Natural killer cell (primary cell): ENCODE data around the gene SEC61B. TPM values are rescaled to one million over a fixed set of nuclear protein-coding genes. Genes with fewer than 3 reads are reported as not detected.

Experiments used
- ATAC-seq, 3 donors: fragments of 150-1000 bp in 2 of 3; fragments of 200-7000 bp in 1 of 3; cut with Tn5 transposase; 1 replicate in 1 of 3; 2 replicates in 2 of 3; pipeline ENCODE4 v1.10.0; 2021; ENCODE audit warnings: mild to moderate bottlenecking in 2 of 3, moderate library complexity in 2 of 3
- DNase-seq, 2 donors: peaks; one replicate each; pipeline versions ENCODE4 v3.0.0 to v3.0.0-alpha.2; 2013 to 2021; ENCODE audit warnings: mixed read lengths in 1 of 2
- H3K27ac ChIP-seq: one replicate; pipeline ENCODE4 v1.5.1; 2013; ENCODE audit warnings: mild to moderate bottlenecking, low read length
- H3K27me3 ChIP-seq: one replicate; pipeline ENCODE4 v1.6.1; 2013; ENCODE audit warnings: low read length; ENCODE audit not compliant: control insufficient read depth, insufficient read depth
- H3K36me3 ChIP-seq: one replicate; pipeline ENCODE4 v1.6.1; 2013; ENCODE audit warnings: low read length; ENCODE audit not compliant: control insufficient read depth, insufficient read depth
- H3K4me1 ChIP-seq: one replicate; pipeline ENCODE4 v1.6.1; 2013; ENCODE audit warnings: low read length; ENCODE audit not compliant: control insufficient read depth, insufficient read depth
- H3K4me3 ChIP-seq: one replicate; pipeline ENCODE4 v1.5.1; 2013; ENCODE audit warnings: low read length
- H3K9me3 ChIP-seq: one replicate; pipeline ENCODE4 v1.6.1; 2013; ENCODE audit warnings: low read length; ENCODE audit not compliant: control insufficient read depth, insufficient read depth
- H3K27ac Mint-ChIP-seq, 2 donors: one replicate each; pipeline ENCODE4 v1.8.0; 2022; ENCODE audit warnings: mild to moderate bottlenecking in 2 of 2, mixed read lengths in 2 of 2, moderate library complexity in 1 of 2
- H3K27me3 Mint-ChIP-seq, 2 donors: one replicate each; pipeline ENCODE4 v1.8.0; 2022; ENCODE audit warnings: low read depth in 2 of 2, mixed read lengths in 2 of 2
- H3K36me3 Mint-ChIP-seq: one replicate; pipeline ENCODE4 v1.8.0; 2022; ENCODE audit warnings: mixed read lengths
- H3K4me1 Mint-ChIP-seq, 2 donors: one replicate each; pipeline ENCODE4 v1.8.0; 2022; ENCODE audit warnings: mixed read lengths in 2 of 2
- H3K4me3 Mint-ChIP-seq: one replicate; pipeline ENCODE4 v1.8.0; 2022; ENCODE audit warnings: mild to moderate bottlenecking, moderate library complexity, mixed read lengths
- H3K9me3 Mint-ChIP-seq, 2 donors: one replicate each; pipeline ENCODE4 v1.8.0; 2022; ENCODE audit warnings: mixed read lengths in 2 of 2
- WGBS: methylation state at CpG from one replicate; pipeline ENCODE4 v1.1.7; 2013; ENCODE audit warnings: missing lambda C conversion rate; ENCODE audit not compliant: insufficient coverage; 5-methylcytosine and 5-hydroxymethylcytosine counted together
- intact Hi-C: fragments of 100-400 bp; cut with micrococcal nuclease; formaldehyde crosslinking; loops from one replicate; pipeline ENCODE4 v1.14.2; 2022
- total RNA-seq, 4 donors: library from RNA; stranded (reverse); fragments of 120-200 nt in 1 of 4; gene quantifications; one replicate each; pipeline versions ENCODE4 v1.2.3 to v1.2.4, GENCODE V29; 2013 to 2022
- TF ChIP-seq, protein P1 (sequence below): fragments of 200-600 bp; IDR thresholded peaks from one replicate; pipeline ENCODE4 v1.8.0; 2022; ENCODE audit warnings: antibody characterized with exemption

SEC61B gene
- total RNA-seq, 3 donors from 2014 or later (not counting 1 experiment from before 2014, with no cell fraction given): 78.9 to 95.1 (median 93.8) TPM

DNA sequence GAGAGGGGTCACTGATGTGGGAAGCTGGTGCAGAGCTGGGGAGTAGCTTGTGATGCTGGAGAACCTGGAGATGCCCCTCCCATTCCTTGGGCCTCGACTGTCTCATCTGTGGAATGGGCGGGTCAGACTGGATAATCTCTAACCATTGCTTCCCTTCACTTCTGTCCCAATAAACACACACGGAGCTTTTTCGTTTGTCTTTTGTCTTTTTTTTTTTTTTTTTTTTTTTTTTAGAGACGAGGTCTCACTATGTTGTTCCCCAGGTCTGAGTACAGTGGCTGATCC, 36.8 kb upstream of the SEC61B start:
- no peaks in the 10 kb centered on the region for H3K27me3 ChIP-seq
- H3K9me3 ChIP-seq: no peaks in the 10 kb centered on the region
- Mint-ChIP-seq H3K4me3 (no peak overlapping the region), H3K36me3 (no peaks in the 10 kb centered on the region), H3K9me3 (no peaks in the 10 kb centered on the region), H3K27ac (peak overlapping the region in 1 of 2 donors; percentile 72), H3K4me1 (peaks cover 17 to 22% of the 10 kb centered on the region in 2 donors), H3K27me3 (peaks cover 13 to 17% of the 10 kb centered on the region in 2 donors)
- TF ChIP-seq, protein P1, sequence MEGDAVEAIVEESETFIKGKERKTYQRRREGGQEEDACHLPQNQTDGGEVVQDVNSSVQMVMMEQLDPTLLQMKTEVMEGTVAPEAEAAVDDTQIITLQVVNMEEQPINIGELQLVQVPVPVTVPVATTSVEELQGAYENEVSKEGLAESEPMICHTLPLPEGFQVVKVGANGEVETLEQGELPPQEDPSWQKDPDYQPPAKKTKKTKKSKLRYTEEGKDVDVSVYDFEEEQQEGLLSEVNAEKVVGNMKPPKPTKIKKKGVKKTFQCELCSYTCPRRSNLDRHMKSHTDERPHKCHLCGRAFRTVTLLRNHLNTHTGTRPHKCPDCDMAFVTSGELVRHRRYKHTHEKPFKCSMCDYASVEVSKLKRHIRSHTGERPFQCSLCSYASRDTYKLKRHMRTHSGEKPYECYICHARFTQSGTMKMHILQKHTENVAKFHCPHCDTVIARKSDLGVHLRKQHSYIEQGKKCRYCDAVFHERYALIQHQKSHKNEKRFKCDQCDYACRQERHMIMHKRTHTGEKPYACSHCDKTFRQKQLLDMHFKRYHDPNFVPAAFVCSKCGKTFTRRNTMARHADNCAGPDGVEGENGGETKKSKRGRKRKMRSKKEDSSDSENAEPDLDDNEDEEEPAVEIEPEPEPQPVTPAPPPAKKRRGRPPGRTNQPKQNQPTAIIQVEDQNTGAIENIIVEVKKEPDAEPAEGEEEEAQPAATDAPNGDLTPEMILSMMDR: no peak
- WGBS: 79% methylated on average over 5 of the region's 5 CpGs
- H3K36me3 ChIP-seq: no peaks in the 10 kb centered on the region
- H3K27ac ChIP-seq: no peak overlapping the region
- DNase-seq (no peak), ATAC-seq (no peak)
- no peak overlapping the region for H3K4me3 ChIP-seq
- H3K4me1 ChIP-seq: peaks cover 27% of the 10 kb centered on the region
- intact Hi-C loops: no loop called here

DNA sequence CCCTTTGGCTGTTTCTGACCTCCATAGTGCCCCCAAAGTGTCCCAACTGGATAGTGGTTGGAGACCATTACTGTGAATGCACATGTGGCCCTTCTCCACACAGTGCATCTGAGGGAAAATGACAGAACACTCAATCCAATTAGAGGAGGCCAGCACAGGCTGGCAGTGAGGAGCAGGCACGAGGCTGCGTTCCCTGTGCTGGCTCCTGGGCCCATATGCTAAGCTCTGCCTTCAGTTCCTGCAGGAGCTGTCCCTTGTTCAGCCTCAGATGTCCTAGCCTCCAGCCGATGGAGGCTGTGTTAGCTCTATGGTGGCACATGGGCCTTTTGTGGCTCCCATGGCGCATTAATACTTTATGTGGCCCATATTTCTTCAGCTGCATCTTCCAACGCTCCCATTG, 36.1 kb upstream of the SEC61B start:
- H3K9me3 Mint-ChIP-seq: no peaks in the 10 kb centered on the region
- TF ChIP-seq, protein P1: no peak
- peaks cover 17 to 22% of the 10 kb centered on the region in 2 donors for H3K4me1 Mint-ChIP-seq
- WGBS: 98% methylated on average over 5 of the region's 5 CpGs
- peaks cover 15 to 24% of the 10 kb centered on the region in 2 donors for H3K27me3 Mint-ChIP-seq
- no peak for ATAC-seq
- H3K27ac ChIP-seq: no peak overlapping the region
- DNase-seq: no peak
- no peaks in the 10 kb centered on the region for H3K9me3 ChIP-seq
- H3K36me3 ChIP-seq: no peaks in the 10 kb centered on the region
- no peak overlapping the region for H3K4me3 ChIP-seq
- no peaks in the 10 kb centered on the region for H3K27me3 ChIP-seq
- no peaks in the 10 kb centered on the region for H3K36me3 Mint-ChIP-seq
- intact Hi-C loops: no loop called here
- H3K27ac Mint-ChIP-seq: no peak overlapping the region
- H3K4me1 ChIP-seq: peaks cover 23% of the 10 kb centered on the region
- H3K4me3 Mint-ChIP-seq: no peak overlapping the region

DNA sequence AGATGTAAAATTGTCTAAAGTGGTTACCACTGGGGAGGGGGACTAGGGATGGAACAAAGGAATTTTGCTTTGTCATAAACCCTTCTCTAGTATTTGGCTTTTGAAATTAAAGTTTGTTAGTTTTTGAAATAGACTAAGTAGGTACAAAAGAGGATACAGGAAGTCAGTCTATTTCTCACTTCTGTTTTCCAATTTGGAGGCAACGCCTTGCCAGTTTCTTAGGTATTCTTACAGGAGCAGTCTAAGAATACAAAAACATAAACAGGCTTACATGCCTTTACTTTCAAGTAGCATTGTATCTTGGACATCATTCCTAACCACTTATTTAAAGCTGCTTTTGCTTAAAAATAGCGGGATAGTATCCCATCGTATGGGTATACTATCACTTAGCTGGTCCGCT, 34.8 kb upstream of the SEC61B start:
- DNase-seq (no peak), ATAC-seq (no peak)
- TF ChIP-seq, protein P1: no peak
- Histone ChIP-seq H3K27ac (no peak overlapping the region), H3K27me3 (no peaks in the 10 kb centered on the region), H3K4me1 (peaks cover 13% of the 10 kb centered on the region), H3K4me3 (no peak overlapping the region), H3K9me3 (no peaks in the 10 kb centered on the region), H3K36me3 (no peaks in the 10 kb centered on the region)
- Mint-ChIP-seq H3K4me1 (peaks cover 7 to 16% of the 10 kb centered on the region in 2 donors), H3K4me3 (no peak overlapping the region), H3K36me3 (no peaks in the 10 kb centered on the region), H3K27me3 (peaks cover 19 to 33% of the 10 kb centered on the region in 2 donors), H3K9me3 (no peaks in the 10 kb centered on the region), H3K27ac (no peak overlapping the region)
- WGBS: 80% methylated on average over 4 of the region's 4 CpGs
- intact Hi-C loops: no loop called here

DNA sequence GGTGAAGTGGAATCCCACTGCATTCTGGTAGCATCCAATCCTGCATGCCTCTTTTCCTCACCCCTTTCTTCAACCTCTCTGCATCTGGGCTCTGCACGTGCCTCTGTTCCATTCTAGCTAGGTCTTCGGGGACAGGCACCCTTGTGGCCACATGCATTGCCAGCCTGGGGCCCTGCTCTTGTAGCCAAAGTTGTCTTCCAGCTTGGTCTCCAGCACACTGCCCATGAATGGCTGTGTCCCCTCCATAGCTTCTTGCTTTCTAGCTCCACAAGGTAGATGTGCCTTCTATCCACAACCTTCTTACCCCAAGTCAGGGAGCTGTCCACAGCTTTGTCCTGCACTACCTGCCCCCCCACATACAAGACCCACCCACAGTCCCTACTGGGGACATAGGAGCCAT, 32.9 kb upstream of the SEC61B start:
- H3K9me3 ChIP-seq: no peaks in the 10 kb centered on the region
- no peak overlapping the region for H3K27ac ChIP-seq
- Mint-ChIP-seq H3K27ac (no peak overlapping the region), H3K36me3 (no peaks in the 10 kb centered on the region), H3K4me1 (peaks cover 7 to 22% of the 10 kb centered on the region in 2 donors), H3K27me3 (peaks cover 24 to 35% of the 10 kb centered on the region in 2 donors), H3K4me3 (no peak overlapping the region), H3K9me3 (no peaks in the 10 kb centered on the region)
- no peaks in the 10 kb centered on the region for H3K27me3 ChIP-seq
- TF ChIP-seq, protein P1: no peak
- no peak overlapping the region for H3K4me3 ChIP-seq
- DNase-seq (no peak), ATAC-seq (no peak)
- 74% methylated on average over 2 of the region's 2 CpGs for WGBS
- H3K4me1 ChIP-seq: peaks cover 11% of the 10 kb centered on the region
- no peaks in the 10 kb centered on the region for H3K36me3 ChIP-seq
- intact Hi-C loops: no loop called here
